Measurements from ENCODE around the gene INAVA. TPM values are rescaled to one million over a fixed set of nuclear protein-coding genes. Genes with fewer than 3 reads are reported as not detected.
A peak's percentile ranks its signal among the peaks of the same experiment; 100 is the strongest.

Gene INAVA
- total RNA-seq, 1 donor from 2014 or later, result 23.7 TPM

DNA sequence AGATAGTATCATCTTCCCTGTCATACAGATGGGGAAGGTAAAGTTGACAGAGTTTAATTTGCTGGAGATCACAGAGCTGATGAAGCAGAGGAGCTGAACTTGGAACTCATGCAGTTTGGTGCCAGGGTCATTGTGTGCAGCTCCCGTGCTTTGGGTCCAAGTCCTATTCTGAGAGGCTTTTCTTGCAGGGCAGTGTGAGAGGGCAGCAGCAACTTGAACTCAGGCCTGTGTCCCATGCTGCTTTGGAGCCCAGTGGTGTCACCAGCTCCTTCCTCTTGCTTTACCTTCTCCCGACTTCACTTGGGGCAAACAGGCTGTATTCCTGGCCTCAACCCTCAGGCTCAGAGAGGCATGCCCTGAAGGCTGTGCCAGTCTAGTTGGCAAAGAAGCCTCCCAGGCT, 24.7 kb downstream of the INAVA start:
- no peak overlapping the region for H3K27ac Mint-ChIP-seq
- no peaks in the 10 kb centered on the region for H4K20me1 ChIP-seq (ENCODE audit: low read depth)
- peaks cover 13% of the 10 kb centered on the region for H3K4me1 ChIP-seq
- H2AFZ ChIP-seq (replicated peaks), result no peak overlapping the region
- no peaks in the 10 kb centered on the region for H3K9me3 Mint-ChIP-seq
- H3K27me3 ChIP-seq, result no peaks in the 10 kb centered on the region
- no peak overlapping the region for H3K4me3 Mint-ChIP-seq
- peaks cover 3% of the 10 kb centered on the region for H3K4me1 Mint-ChIP-seq
- H3K9ac ChIP-seq, result no peak overlapping the region
- DNase-seq (ENCODE audit: low spot score), result no peak
- no peak overlapping the region for H3K4me3 ChIP-seq
- no peak overlapping the region for H3K27ac ChIP-seq
- no peaks in the 10 kb centered on the region for H3K9me3 ChIP-seq (ENCODE audit: low read depth)
- H3K36me3 ChIP-seq, result no peaks in the 10 kb centered on the region
- H3F3A ChIP-seq (ENCODE audit: low read depth), result peaks cover 16% of the 10 kb centered on the region
- TF ChIP-seq EZH2phosphoT487 (IDR thresholded peaks at IDR 0.05) (no peak), CTCF (IDR thresholded peaks at IDR 0.05) (no peak), EZH2 (IDR thresholded peaks at IDR 0.05) (no peak)
- H3K79me2 ChIP-seq (ENCODE audit: low read depth), result no peaks in the 10 kb centered on the region
- no peaks in the 10 kb centered on the region for H3K36me3 Mint-ChIP-seq
- peaks cover 3% of the 10 kb centered on the region for H3K27me3 Mint-ChIP-seq (ENCODE audit: insufficient read depth, low read depth)
- no peak overlapping the region for H3K4me2 ChIP-seq

GRCh38 chr1:200921571-200922110, 26.9 kb downstream of the INAVA start:
- no peak for TF ChIP-seq EZH2phosphoT487 (IDR thresholded peaks at IDR 0.05)
- TF ChIP-seq CTCF (IDR thresholded peaks at IDR 0.05), result no peak
- no peak for TF ChIP-seq EZH2 (IDR thresholded peaks at IDR 0.05)
- H3K9me3 Mint-ChIP-seq, result no peaks in the 10 kb centered on the region
- H3F3A ChIP-seq (ENCODE audit: low read depth), result peaks cover 15% of the 10 kb centered on the region
- H4K20me1 ChIP-seq (ENCODE audit: low read depth), result no peaks in the 10 kb centered on the region
- peak overlapping the region; percentile 25 for H3K4me2 ChIP-seq
- DNase-seq (ENCODE audit: low spot score), result peak; percentile 61
- no peak overlapping the region for H3K4me3 ChIP-seq
- H3K4me3 Mint-ChIP-seq, result no peak overlapping the region
- H3K27me3 Mint-ChIP-seq (ENCODE audit: insufficient read depth, low read depth), result peaks cover 3% of the 10 kb centered on the region
- H3K27me3 ChIP-seq, result no peaks in the 10 kb centered on the region
- no peak overlapping the region for H3K27ac ChIP-seq
- H2AFZ ChIP-seq (replicated peaks), result no peak overlapping the region
- no peaks in the 10 kb centered on the region for H3K79me2 ChIP-seq (ENCODE audit: low read depth)
- H3K4me1 ChIP-seq, result peaks cover 13% of the 10 kb centered on the region
- H3K36me3 ChIP-seq, result no peaks in the 10 kb centered on the region
- H3K9me3 ChIP-seq (ENCODE audit: low read depth), result no peaks in the 10 kb centered on the region
- no peak overlapping the region for H3K9ac ChIP-seq
- no peaks in the 10 kb centered on the region for H3K36me3 Mint-ChIP-seq
- H3K4me1 Mint-ChIP-seq, result peaks cover 3% of the 10 kb centered on the region
- peak overlapping the region; percentile 3 for H3K27ac Mint-ChIP-seq

DNA sequence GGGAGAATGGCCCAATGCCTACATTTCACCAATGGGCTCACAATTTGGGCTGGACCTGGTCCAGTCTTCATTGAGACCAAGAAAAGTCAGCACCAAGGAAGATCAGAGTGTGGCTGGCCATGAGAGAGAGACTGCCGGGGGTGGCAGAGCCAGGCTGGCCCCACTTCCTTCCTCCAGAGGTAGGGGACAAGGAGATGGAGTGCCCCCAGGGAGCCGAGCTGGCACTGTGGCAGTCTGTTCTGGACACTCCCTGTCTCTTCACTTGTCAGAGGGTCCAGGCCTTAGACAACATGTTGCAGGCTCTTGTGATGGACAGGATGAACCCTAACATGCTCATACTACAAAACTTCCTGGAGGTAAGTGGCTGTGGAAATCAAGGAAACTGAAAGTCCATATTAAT, 27.7 kb downstream of the INAVA start:
- no peak for DNase-seq (ENCODE audit: low spot score)

More for the DNA sequence above, 27.7 kb downstream of the INAVA start:
- no peak overlapping the region for H3K4me3 Mint-ChIP-seq
- Histone ChIP-seq H4K20me1 (ENCODE audit: low read depth) (no peaks in the 10 kb centered on the region), H3K27me3 (no peaks in the 10 kb centered on the region), H3F3A (ENCODE audit: low read depth) (peaks cover 8% of the 10 kb centered on the region), H3K27ac (no peak overlapping the region), H3K9me3 (ENCODE audit: low read depth) (no peaks in the 10 kb centered on the region), H2AFZ (replicated peaks) (no peak overlapping the region), H3K4me2 (no peak overlapping the region), H3K9ac (no peak overlapping the region), H3K36me3 (no peaks in the 10 kb centered on the region), H3K79me2 (ENCODE audit: low read depth) (no peaks in the 10 kb centered on the region), H3K4me3 (no peak overlapping the region), H3K4me1 (peaks cover 13% of the 10 kb centered on the region)
- TF ChIP-seq CTCF (IDR thresholded peaks at IDR 0.05), result no peak
- TF ChIP-seq EZH2 (IDR thresholded peaks at IDR 0.05), result no peak
- no peak for TF ChIP-seq EZH2phosphoT487 (IDR thresholded peaks at IDR 0.05)
- H3K27me3 Mint-ChIP-seq (ENCODE audit: insufficient read depth, low read depth), result peaks cover 3% of the 10 kb centered on the region
- H3K4me1 Mint-ChIP-seq, result peaks cover 3% of the 10 kb centered on the region
- no peak overlapping the region for H3K27ac Mint-ChIP-seq
- H3K9me3 Mint-ChIP-seq, result no peaks in the 10 kb centered on the region
- no peaks in the 10 kb centered on the region for H3K36me3 Mint-ChIP-seq

Measured in neural progenitor cell (in vitro differentiated cells).